Measurements from ENCODE around the gene BEAN1. TPM values are rescaled to one million over a fixed set of nuclear protein-coding genes. Genes with fewer than 3 reads are reported as not detected.

Gene BEAN1
- total and polyA plus RNA-seq, 9 of the 15 experiments (the other 6 are each of a cell fraction or from before 2014, with no cell fraction given), result not detected

DNA sequence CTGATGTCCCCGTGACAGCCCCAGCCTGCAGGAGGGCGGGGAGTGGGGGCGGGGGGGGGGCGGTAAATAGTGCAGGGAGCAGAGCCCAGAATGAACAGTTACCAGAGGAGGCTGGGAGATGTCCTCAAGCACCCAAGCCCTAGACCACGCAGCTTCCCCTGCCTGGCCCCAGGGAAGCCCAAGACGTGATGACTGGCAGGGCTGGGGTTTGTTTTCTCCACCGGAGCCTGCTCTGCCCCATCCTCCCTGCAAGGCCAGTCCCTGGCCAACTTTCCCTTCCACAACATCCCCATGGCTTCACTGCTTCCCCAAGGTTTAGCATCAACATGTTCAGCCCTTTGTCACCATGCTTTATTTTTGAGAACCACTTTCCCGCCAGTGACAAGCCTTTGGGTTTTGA, 1.4 kb upstream of the BEAN1 start (continued):
- no peak for TF ChIP-seq ZNF318 (IDR thresholded peaks at IDR 0.05; ENCODE audit: borderline replicate concordance in 1 of 2, low read depth in 1 of 2)
- no peak for TF ChIP-seq ZNF239 (CRISPR knock-in tag; IDR thresholded peaks at IDR 0.05)

Measured in K562 (cell line).